Frontal cortex (tissue), 4 donors: Measurements from ENCODE around the gene UBLCP1. TPM values are rescaled to one million over a fixed set of nuclear protein-coding genes. Genes with fewer than 3 reads are reported as not detected.

Experiments used
- DNase-seq, 2 donors: peaks; one replicate each; pipeline ENCODE4 v3.0.0; 2012; ENCODE audit warnings: low spot score in 2 of 2
- FAIRE-seq: peaks from 2 replicates; lab custom pipeline; 2012; peaks lifted over from hg19 to GRCh38; lab: Jason Lieb, UNC
- total RNA-seq: library from RNA; depleted of rRNA; stranded (reverse); fragments of >200 nt; gene quantifications from one replicate; pipeline ENCODE4 v1.2.3, GENCODE V29; 2014
- donor health status: control.
- donor health status: control.
- donor health status: control.

Gene UBLCP1
- total RNA-seq, 1 donor from 2014 or later, result 17.1 TPM

DNA sequence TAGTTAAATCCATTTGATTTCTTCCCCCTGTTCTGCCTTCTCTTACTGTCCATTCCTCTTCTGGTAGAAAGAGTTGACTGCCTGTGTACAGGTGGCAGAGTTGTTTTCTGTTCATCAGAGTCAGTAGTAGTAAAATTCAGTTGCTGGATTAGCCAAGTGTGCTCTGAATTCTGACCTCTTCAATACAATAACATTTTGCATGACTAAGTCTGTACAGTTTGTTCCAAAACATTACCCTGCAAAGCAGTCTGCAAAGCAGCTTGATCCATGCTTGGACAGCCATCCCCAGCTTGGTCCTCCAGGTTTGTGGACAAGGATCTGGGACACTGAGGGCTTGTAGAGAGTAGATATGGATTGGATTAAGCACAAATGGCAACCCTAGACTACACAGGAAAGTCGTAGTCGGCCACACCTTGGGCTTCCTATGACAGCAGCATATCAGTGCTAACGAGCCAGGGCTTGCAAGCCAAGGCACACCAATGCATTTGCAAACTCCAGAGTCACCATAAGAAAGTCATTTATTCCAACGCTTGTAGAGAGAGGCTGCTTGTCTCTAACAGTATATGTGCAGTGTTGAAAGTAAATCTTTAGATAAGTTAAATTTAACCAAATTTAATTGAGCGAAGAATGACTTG lies 42.0 kb downstream of the UBLCP1 start:
- FAIRE-seq, result no peak

DNA sequence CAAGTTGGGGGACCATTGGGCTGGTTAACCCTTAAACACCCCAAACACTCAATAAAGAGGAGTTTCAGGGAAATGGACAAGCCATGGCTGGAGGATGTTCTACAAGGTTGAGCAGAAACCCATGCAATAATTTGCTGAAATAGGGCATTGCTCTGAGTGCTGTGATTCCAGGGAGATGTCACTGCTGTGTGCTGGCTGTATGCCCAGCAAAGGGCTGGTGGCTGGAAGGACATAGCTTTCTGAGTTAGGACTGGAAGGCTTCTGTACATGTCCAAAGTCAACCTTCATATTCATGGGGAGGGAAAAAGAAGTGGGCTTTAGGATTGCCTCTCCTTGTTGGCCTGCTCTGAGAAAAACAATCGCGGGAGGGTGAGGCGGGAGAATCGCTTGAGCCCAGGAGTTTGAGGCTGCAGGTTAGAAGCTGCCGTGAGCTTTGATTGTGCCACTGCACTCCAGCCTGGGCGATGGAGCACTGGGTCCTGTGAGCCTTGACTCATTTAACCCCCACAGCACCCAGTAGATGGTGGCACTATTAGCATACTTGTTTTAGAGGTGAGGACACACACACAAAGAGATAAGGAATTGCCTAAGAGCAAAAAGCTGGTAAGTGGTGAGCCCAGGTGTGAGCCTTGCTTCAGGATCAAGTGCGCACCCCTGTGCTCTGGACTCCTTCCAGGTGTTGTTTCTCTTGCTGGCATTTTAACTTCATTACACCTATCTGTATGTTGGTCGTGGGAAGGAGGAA lies 46.8 kb downstream of the UBLCP1 start:
- DNase-seq (no peak), FAIRE-seq (no peak)

More for the DNA sequence above, 42.0 kb downstream of the UBLCP1 start:
- DNase-seq, result no peak

DNA sequence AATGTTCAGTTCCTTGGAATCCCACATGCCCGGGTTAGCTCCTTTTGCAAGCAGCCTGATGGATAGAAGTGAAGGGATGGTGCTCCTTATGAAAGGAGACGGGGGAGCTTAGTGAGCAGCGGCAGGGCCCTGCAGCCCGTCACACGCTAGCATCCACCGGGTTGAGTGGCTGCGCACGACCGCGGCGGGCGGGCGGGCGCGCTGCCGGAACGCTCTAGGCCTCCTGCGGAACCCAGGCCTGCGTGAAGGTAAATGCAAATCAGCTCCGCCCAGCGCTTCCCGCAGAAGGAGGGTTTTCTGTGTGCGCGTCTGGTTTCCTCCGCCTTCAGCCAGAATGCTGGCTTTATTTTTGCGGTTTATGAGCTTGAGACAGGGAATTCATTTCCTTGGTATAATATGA lies 47.4 kb downstream of the UBLCP1 start:
- DNase-seq (no peak), FAIRE-seq (no peak)

DNA sequence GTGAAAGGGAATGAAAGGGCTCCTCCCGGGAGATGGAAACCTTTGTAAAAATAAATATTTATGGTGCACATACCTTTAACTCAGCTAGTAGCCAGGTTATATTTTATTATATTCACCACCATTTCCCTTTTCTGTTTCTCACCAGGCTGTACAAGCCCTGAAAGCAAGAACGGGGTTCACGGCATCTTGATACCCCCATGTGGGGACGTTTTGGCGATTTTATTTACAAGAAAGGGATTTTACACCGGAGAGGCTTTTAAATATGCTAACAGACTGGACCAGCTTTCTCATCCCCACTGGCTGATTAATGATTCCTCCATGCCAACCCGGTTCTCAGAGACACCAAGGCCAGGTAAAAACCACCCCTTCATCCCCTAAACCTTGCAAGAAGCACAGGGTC lies 48.0 kb downstream of the UBLCP1 start:
- DNase-seq (no peak), FAIRE-seq (no peak)

DNA sequence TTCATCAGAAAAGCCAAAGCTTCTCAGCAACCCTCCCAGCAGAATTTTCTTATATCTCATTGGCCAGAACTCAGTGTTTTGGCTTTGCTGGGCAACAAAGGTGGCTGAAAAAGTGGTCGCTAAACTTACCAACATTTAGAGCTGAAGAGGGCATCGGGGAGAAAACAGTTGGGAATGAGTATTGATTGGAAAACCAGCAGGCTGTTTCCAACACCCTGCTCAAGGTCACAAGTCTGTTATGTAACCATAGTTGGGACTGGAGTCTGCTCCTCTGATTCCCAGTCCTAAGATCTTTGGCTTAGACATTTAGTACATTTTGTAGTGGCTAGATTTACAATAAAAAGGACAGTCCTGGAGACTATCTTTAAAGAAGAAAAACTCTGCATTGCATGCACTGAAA lies 50.1 kb downstream of the UBLCP1 start:
- no peak for FAIRE-seq
- no peak for DNase-seq

DNA sequence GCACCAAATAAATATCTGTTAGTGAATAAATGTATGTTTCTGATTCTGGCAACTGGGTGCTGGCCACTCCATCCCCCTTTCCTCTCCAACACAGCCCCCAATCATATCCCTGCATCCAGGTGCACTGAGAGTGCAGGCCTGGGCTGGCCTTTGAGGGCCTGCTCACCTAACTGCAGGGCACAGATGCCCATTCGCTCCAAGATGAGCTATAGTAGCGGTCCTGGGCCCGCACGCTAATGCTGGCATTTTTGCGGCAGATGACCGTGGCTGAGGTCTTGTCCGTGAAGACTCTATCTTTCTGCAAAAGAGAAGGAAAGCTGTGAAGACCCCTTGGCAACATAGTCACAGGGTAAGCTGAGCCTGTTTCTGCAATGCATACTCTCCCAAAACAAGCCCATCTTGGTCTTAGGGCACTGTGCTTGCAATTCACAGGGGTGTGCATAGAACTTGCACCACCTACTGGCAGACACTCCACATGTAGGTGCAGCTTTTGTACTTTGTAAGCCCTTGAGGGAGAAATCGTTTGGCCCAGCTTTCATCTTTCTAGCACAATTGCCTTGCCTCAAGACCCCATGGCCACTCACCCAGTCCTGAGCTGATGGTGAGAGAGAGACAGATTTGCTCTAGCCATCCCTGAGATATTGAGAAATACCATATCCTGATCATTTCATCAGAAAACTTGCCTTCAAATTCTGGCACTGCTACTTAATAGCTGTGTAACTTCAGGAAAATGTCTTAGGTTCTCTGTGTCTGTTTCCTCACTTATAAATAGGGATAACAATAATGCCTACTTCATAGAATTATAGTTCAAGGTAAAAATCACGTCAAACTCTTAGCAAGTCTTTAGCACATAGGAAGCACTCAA lies 53.7 kb downstream of the UBLCP1 start:
- FAIRE-seq (no peak), DNase-seq (peak in 1 of 2 donors; percentile 15)

DNA sequence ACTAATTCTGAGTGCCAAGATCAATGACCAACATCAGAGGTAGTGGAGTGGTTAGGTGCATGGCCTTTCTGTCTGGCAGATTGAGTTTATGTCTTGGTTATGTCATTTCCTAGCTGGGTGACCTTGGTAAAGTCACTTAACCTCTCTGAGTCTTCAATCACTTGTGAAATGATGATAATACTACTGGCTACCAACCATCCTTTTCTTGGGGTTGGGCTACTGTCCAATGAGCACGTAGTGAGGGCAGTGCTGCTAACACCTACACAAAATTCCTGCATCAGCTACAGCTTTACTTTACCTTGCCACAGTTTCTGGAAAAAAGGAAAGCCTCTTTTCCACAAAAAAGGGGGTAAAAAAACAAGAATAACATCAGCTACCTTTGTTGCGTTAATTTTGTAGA lies 54.8 kb downstream of the UBLCP1 start:
- DNase-seq, result no peak
- no peak for FAIRE-seq

DNA sequence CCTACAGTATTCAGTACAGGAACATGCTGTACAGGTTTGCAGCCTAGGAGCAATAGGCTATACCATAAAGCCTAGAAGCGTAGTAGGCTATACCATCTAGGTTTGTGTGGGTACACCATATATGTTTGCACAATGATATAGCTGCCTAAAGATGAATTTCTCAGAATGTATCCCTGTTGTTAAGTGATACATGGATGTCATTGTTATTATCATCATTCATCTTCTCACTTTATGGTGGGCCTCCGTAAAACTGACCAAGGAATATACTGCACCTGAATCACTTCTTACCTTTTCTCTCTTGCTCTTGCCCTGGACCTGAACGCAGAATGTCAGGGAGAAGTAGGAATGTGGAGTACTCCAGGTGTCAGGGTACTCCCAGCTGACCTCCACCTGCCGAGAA lies 55.4 kb downstream of the UBLCP1 start:
- FAIRE-seq (no peak), DNase-seq (no peak)

DNA sequence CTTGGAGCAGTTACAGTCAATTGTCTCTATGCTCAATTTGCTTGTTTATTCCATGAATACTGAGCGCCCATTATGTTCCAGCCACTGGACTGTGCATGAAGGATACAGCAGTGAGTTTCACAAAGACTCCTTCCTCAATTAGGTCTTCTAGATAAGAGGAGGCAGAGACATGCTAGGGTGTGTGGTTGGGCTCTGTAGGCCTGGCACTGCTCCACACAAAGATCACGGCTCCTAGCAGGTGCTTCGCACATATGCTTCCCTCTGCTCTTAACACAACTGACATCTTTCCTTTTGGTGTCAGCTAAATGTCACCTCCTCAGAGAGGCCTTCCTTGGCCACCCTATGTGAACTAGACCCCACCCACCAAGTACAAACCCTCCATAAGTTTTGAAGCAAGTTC lies 56.3 kb downstream of the UBLCP1 start:
- FAIRE-seq (no peak), DNase-seq (no peak)

DNA sequence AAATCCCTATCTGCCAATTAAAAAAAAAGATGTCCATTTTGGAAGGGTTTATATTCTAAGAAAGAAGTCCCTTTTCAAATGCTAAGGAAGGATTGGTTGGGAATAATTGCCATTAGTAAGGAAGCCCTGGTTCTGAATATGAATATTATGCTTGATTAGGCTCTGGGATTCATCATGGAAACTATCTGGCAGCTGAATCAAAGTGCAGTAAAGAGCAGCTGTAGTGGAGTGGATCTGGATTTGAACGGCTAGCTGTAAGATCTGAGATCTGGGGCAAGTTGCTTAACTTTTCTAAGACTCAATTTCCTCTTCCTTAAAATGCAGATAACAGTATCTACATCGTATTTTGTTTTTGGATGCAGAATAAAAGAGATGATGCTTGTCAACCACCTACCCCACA lies 56.7 kb downstream of the UBLCP1 start:
- FAIRE-seq, result no peak

DNA sequence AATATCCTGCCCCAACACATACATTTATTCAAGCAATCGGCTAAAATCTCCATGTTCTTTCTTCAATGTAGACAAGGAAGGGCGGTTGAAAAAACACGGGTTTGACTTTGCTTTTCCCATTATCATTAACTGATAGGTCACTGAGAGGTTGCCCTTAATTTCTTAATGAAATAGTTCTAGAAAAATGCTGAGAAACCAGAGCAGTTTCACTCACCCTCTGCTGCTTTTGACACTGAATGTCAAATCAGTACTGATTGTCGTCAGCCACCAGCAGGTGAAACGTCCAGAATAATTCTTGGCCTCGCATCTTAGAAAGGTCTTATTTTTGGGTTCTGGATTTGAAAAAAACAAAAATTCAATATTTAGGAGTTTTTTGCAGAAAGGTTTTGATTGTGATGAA lies 59.1 kb downstream of the UBLCP1 start:
- no peak for DNase-seq

More for the DNA sequence above, 56.7 kb downstream of the UBLCP1 start:
- DNase-seq, result no peak

DNA sequence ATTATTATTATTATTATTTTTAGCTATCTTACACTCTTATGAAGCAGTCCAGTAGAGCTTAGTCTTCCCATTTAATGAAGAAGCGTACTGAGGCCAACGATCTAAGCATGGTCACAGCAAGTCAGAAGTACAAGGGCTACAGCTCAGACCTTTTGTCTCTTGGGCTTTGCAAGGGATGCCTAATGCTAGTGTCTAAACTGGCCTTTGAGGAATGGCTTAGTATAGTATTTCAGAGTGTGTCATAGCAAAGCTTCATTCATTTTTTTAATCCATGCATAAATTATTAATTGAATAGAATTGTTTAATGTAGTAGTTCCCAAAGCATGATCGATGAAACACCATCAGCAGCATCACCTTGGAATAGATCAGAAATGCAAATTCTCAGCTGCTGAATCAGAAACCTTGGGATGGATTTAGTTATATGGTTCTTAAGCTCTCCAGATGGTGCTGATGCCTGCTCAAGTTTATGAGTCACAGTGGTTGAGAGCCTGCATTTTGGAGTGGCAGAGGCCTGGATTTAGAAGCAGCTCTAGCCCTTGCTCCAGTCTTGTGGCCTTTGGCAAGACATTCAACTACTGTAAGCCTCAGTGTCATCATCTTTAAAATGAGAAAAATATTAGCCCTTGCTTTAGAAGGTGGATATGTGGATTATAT lies 61.1 kb downstream of the UBLCP1 start:
- DNase-seq (no peak), FAIRE-seq (no peak)

More for the DNA sequence above, 59.1 kb downstream of the UBLCP1 start:
- FAIRE-seq, result no peak

DNA sequence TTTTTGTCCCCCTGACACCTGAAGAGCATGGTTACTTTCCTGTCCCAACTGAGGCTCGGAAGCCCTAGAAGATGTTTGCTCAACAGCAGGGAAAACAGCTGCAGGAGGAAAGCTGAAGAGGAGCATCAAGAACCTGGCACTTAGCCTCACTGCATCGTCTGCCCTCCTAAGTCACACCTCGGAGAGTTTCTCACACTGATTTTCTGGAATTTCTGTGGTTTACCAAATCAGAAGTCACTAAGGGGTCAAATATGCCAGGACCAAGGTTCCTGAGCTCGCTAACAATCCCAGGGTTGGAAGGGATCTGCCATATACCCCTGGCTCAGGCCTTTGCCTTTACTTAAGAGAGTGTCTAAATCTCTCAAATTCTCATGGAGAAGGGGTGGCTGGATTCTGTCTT lies 61.9 kb downstream of the UBLCP1 start:
- FAIRE-seq (no peak), DNase-seq (no peak)

DNA sequence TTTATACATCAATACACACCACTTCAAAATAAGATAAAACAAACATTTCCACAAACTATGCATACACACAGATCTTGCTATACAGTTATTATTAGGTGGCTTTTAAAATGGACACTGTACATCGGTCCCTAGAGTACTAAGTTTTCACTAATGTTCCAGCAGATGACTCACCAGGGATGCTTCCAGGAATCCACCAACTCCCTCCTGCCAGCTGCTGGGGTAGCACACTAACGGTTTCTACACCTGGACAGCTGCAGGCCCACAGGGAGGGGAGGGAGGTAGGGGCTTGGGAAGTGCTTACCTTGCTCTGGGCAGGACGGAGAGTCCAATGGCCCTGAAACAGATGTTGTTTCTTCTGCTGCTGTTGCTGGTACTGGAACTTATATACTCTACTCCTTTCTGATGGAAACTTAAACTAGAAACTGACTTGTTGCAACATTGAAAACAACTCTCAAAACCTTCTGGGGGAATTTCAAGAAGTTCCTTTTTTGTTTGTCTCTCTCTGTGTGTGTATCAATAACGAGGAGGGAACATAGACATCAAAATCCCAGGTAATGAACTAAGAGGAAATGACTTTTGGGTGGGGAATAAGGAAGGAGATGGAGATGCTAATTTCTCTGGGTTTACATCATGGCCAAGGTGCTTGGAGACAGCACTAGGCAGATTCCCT lies 67.2 kb downstream of the UBLCP1 start, which contains the start of gene IL12B:
Gene IL12B (minus strand): TSS at position 357 of the 670 bp plus-strand sequence. CDS start 3,705 bp downstream, outside the sequence.
- FAIRE-seq, result no peak
- no peak for DNase-seq

DNA sequence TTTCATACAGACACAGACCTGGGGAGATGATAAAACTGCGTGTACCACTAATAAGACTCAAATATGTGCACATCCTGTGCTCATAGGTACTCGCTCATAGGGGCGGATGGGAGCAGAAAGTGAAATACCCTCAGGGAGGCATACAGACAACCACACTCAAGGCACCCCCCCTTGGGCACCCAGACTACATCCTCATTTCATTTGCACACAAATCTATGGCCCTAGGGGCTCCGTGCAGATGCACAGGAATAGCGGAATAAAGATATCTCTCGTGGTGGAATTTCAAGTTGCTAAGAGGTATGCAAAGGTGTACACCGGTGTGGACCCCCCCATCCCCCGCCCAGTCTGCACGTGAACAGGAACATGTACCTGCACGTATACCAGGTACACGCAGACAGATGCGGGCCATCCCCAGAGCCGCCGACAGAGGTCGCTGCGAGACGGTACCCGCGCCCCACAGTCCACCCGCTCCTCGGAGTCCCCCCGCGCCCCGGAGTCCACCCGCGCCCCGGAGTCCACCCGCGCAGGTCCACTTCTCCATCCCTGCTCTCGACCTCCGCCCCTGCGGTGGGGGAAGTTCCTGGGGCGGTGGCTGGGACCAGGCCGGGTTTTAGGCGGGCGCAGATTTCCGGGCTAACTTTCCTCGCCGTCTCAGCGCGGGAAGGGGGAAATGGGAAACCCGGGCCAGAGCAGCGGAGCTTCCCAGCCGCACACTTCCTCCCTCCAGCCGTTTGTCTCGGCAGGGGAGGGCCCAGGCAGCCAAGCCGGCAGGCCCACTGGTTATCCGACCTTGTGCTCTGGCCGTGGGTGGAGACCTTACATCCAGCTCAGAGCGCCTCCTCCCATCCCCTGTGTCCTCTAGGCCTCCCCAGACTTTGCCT lies 68.2 kb downstream of the UBLCP1 start:
- DNase-seq (peak in 1 of 2 donors; percentile 61), FAIRE-seq (no peak)

DNA sequence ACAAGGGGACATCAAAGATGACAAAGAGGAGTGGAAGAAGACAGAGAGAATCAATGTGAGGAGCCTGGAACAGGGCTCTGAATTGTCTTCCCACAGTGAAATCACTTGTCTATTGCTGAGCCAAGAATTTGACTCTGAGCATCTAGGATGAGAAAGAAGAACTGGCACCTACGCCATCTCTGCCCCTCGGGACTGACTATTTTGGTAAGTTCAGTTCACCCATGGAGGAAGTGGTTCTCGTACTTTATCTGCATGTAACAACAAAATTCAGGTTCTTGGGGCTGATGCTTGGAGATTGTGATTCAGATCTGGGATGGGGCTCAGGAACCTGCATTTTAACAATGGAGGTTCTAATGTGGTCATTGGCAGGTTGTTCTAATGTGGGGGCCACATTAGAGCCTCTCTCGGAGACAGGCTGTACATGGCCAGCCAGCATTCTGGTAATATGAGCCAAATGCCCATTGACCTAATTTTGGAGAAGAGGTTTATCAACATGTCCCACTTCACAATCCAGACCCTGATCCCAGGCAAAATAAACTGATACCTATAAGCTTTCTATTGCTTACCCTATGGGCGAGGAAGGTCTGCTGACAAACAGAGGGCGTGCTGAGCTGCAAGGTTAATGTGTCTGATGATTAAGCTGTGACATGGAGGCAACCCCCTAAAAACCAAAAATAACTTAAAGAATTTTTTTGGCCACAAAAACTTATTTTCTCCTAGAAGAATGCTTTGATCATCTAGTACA lies 69.9 kb downstream of the UBLCP1 start:
- FAIRE-seq, result no peak
- DNase-seq, result no peak

DNA sequence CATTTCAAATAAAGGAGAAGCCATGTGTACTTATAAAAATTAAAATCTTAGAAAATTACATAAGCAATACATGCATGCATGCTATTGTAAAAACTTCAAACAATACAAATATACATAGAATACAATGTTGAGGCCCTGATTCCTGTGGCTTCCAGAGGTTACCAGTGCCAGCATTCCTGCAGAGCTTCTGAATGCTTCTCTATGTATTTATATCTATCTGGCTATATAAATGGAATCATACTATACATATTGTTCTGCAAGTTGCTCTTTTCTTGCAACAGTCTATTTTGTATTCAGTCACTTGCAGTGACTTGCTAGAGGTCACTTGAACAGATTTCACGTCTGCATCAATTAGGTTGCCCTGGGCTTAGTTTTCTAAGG lies 70.4 kb downstream of the UBLCP1 start:
- FAIRE-seq (no peak), DNase-seq (no peak)
